Gastrocnemius medialis (tissue), 4 donors: ENCODE measurements around the gene GTF2B.

Experiments used
- POLR2A ChIP-seq, 2 donors: fragments of 450-650 bp; IDR thresholded peaks; one replicate each; pipeline ENCODE4 v1.6.1; 2017; ENCODE audit warnings: antibody characterized with exemption in 2 of 2, mild to moderate bottlenecking in 2 of 2, moderate library complexity in 2 of 2
- TF ChIP-seq, protein P1 (sequence below), 5 experiments: fragments of 450-650 bp in 3 of 5; fragments of 200-600 bp in 2 of 5; sonication (generic) in 2 of 5; IDR thresholded peaks in 4 of 5; conservative IDR thresholded peaks in 1 of 5; 1 replicate in 4 of 5; 2 replicates in 1 of 5; pipeline ENCODE4 v1.5.1; 2016 to 2019; ENCODE audit warnings: antibody characterized with exemption in 5 of 5, mild to moderate bottlenecking in 3 of 5, moderate library complexity in 3 of 5

DNA sequence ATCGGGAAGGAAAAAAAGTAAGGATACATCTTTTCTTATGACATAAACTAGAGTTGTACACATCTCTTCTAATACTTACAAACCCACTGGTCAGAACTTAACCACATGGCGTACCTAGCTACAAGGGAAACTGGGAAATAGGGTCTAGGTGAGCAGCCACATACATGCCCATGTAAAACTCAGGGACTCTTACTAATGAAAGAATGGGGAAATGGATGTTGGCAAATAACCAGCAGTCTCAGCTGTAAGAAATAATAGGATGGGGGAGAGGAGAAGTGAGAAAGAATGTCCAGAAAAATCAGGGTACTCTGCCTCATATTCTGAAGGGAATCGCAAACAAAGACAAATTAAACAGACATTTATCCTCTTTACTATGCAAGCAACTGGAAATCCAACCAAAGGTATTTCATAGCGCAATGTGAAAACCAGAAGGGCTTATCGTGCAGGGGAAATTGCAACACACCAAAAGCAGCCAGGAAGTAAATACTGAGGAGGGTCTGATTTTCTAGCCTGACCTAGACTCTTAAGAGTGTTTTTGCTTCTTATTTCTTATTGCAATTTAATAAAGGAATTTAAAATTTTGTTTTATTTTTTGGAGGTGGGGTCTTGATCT lies 17.5 kb downstream of the GTF2B start:
- TF ChIP-seq, protein P1, sequence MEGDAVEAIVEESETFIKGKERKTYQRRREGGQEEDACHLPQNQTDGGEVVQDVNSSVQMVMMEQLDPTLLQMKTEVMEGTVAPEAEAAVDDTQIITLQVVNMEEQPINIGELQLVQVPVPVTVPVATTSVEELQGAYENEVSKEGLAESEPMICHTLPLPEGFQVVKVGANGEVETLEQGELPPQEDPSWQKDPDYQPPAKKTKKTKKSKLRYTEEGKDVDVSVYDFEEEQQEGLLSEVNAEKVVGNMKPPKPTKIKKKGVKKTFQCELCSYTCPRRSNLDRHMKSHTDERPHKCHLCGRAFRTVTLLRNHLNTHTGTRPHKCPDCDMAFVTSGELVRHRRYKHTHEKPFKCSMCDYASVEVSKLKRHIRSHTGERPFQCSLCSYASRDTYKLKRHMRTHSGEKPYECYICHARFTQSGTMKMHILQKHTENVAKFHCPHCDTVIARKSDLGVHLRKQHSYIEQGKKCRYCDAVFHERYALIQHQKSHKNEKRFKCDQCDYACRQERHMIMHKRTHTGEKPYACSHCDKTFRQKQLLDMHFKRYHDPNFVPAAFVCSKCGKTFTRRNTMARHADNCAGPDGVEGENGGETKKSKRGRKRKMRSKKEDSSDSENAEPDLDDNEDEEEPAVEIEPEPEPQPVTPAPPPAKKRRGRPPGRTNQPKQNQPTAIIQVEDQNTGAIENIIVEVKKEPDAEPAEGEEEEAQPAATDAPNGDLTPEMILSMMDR (IDR thresholded peaks at IDR 0.05 in 4 of 5, conservative IDR thresholded peaks at IDR 0.05 in 1 of 5) = no peak
- TF ChIP-seq POLR2A (IDR thresholded peaks at IDR 0.05) = no peak
